Common myeloid progenitor, CD34-positive (primary cell): ENCODE results near the gene ZIC2.

Experiments
- CTCF ChIA-PET: fragments of 350-600 bp; sonication (Branson Sonifier 250); formaldehyde crosslinking; loops from one replicate; lab custom pipeline; 2021; ENCODE audit warnings: antibody characterized with exemption; lab: Charles Lee
- POLR2A ChIA-PET: fragments of 350-600 bp; sonication (Branson Sonifier 250); formaldehyde crosslinking; loops from one replicate; lab custom pipeline; 2021; ENCODE audit warnings: antibody characterized with exemption; lab: Charles Lee
- DNase-seq, 3 donors: peaks; one replicate each; pipeline versions ENCODE4 v3.0.0 to v3.0.0-alpha.2; 2013
- H3K27ac ChIP-seq, 2 experiments: 1 replicate in 1 of 2; 2 replicates in 1 of 2; pipeline ENCODE4 v1.7.0; 2013; ENCODE audit warnings: inconsistent platforms in 2 of 2, low read length in 2 of 2, mild to moderate bottlenecking in 2 of 2, low read depth in 1 of 2, moderate library complexity in 1 of 2; ENCODE audit not compliant: severe bottlenecking in 2 of 2, insufficient read depth in 1 of 2, poor library complexity in 1 of 2
- H3K27me3 ChIP-seq, 5 experiments: replicated peaks in 2 of 5; 1 replicate in 3 of 5; 2 replicates in 2 of 5; pipeline versions ENCODE4 v1.6.1 to v1.7.0; 2013; ENCODE audit warnings: low read length in 4 of 5, mild to moderate bottlenecking in 2 of 5, moderate library complexity in 2 of 5, inconsistent platforms in 1 of 5; ENCODE audit not compliant: insufficient read depth in 5 of 5, control insufficient read depth in 4 of 5
- H3K36me3 ChIP-seq, 4 experiments: 1 replicate in 2 of 4; 2 replicates in 2 of 4; pipeline versions ENCODE4 v1.6.1 to v1.7.0; 2013; ENCODE audit warnings: low read length in 3 of 4, control low read depth in 1 of 4, mild to moderate bottlenecking in 1 of 4; ENCODE audit not compliant: control insufficient read depth in 4 of 4, insufficient read depth in 4 of 4
- H3K4me1 ChIP-seq, 4 experiments: 1 replicate in 3 of 4; 2 replicates in 1 of 4; pipeline versions ENCODE4 v1.6.1 to v1.7.1; 2013; ENCODE audit warnings: low read length in 3 of 4, mild to moderate bottlenecking in 3 of 4, control low read depth in 1 of 4, inconsistent platforms in 1 of 4, moderate library complexity in 1 of 4; ENCODE audit not compliant: control insufficient read depth in 4 of 4, insufficient read depth in 4 of 4; ENCODE audit errors: control extremely low read depth in 1 of 4
- H3K4me3 ChIP-seq, 7 experiments: 1 replicate in 4 of 7; 2 replicates in 3 of 7; pipeline versions ENCODE4 v1.5.1 to v1.7.0; 2013; ENCODE audit warnings: mild to moderate bottlenecking in 7 of 7, low read length in 6 of 7, moderate library complexity in 6 of 7, inconsistent platforms in 2 of 7, low read depth in 2 of 7, control low read depth in 1 of 7; ENCODE audit not compliant: insufficient read depth in 4 of 7, control insufficient read depth in 1 of 7; ENCODE audit errors: extremely low read depth in 1 of 7
- H3K9me3 ChIP-seq, 5 experiments: 1 replicate in 4 of 5; 2 replicates in 1 of 5; pipeline versions ENCODE4 v1.6.1 to v1.7.1; 2013; ENCODE audit warnings: low read length in 4 of 5, mild to moderate bottlenecking in 2 of 5, inconsistent platforms in 1 of 5, low read depth in 1 of 5, moderate library complexity in 1 of 5; ENCODE audit not compliant: control insufficient read depth in 4 of 5, insufficient read depth in 2 of 5; ENCODE audit errors: control extremely low read depth in 1 of 5
- WGBS: methylation state at CpG from one replicate; pipeline ENCODE4 v1.1.5; 2013; ENCODE audit not compliant: insufficient coverage; 5-methylcytosine and 5-hydroxymethylcytosine counted together

The ZIC2 gene

DNA sequence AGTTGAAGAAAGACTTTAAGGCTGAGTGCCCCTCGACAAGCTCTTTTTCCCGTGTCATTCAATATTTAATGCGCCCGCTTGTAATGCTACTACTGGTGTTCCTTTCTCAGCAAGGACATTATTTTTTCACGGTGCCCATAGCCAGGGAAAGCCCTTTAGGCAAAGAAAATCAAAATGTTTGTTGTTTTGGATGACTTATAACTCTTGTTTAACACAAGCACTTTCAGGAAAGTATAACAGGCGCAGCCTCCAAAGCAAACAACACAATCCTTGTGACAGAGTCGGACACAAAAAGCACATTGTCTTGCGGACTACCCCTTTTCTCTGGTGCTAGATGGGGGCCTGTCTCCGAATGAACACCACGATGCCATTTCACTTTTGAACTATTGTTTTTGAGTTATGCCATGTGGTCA lies 22.5 kb upstream of the ZIC2 start:
- Histone ChIP-seq H3K36me3 (no peaks in the 10 kb centered on the region), H3K4me3 (no peak overlapping the region), H3K4me1 (peaks cover 0 to 26% (median 18%) of the 10 kb centered on the region in 4 experiments), H3K9me3 (peaks cover 0 to 4% (median 0%) of the 10 kb centered on the region in 5 experiments), H3K27ac (no peak overlapping the region), H3K27me3 (peaks cover 42 to 97% (median 72%) of the 10 kb centered on the region in 5 experiments)
- POLR2A ChIA-PET, result no interaction called here
- DNase-seq, result peak in 1 of 3 donors; percentile 29
- CTCF ChIA-PET, result interaction anchor here (1.3 kb wide), 1 partner anchor 24 kb away, joined by 3 read pairs; no protein-coding TSS in a partner anchor
- WGBS, result 17% methylated on average over 7 of the region's 10 CpGs

DNA sequence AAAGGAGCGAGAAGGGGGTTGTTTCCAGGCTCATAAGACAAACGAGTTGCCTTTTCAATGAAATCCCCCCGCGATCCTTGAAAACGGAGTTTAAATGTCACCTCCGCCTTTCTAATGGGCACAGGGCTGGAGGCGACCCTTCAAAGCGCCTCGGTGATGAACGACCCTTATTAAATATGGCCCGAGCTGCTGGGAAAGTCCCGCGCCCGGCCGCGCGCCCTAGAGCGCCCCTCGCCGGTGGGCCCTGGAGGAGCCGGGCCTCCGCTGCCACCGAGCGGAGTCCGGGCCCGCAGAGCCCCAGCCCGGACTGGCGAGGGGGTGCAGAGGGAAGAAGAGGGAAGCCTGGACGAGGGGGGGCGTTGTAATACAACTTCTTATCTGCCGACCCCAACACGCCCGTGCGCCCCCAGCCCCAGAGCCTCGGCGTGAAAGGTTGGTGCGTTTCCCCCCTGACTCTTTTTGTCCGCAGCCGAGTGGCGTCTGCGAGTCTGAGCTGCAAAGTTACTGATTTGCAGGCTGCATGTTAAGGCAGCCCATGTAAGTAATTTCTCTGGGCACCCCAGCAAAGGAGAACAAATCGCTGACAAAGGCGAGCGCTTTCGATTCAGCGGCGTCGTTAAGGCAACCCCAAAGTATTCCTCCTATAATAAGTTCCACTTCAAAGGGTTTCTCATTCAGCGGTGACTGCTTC lies 21.9 kb upstream of the ZIC2 start:
- H3K4me3 ChIP-seq, result peak overlapping the region in 2 of 7 experiments; percentile 42 to 54
- CTCF ChIA-PET, result interaction anchor here (1.0 to 1.3 kb wide), 3 partner anchors 17 to 32 kb away, joined by 3 read pairs; no protein-coding TSS in a partner anchor
- H3K4me1 ChIP-seq, result peaks cover 0 to 26% (median 18%) of the 10 kb centered on the region in 4 experiments
- H3K27me3 ChIP-seq, result peaks cover 44 to 97% (median 70%) of the 10 kb centered on the region in 5 experiments
- WGBS, result 6% methylated on average over 33 of the region's 49 CpGs
- POLR2A ChIA-PET, result no interaction called here
- peaks cover 0 to 4% (median 0%) of the 10 kb centered on the region in 5 experiments for H3K9me3 ChIP-seq
- peak in 2 of 3 donors; percentile 67 for DNase-seq
- H3K36me3 ChIP-seq, result no peaks in the 10 kb centered on the region
- no peak overlapping the region for H3K27ac ChIP-seq

DNA sequence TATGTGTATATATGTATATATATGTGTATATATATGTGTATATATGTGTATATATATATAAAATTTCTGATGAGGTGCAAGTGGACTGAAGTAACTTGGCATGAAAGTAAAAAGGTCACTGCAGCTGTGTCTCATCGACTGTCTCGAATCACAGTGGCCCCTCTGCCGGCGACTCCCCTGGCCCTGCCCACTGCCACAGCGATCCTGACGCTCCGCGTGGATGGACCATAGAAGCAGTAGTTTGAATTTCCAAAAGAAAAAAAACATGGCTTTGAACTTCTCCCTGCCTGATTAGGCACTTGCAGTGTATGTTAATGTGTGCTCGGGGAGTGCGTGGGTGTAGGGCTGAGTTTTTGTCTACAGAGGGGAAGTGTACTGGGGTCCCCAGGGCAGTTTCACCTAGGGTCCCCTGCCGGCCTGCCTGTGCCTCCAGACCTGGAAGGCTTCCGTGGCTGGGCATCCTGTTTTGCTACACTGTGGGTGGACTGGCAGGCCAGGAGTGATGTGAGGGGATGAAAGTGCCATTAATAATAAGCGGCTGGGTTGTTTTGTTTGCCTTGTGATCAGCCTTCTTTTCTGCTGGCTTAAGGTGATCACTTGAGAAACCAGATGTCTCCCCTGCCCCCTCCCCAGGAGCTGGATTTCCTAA lies 20.8 kb upstream of the ZIC2 start:
- Histone ChIP-seq H3K4me1 (peaks cover 0 to 23% (median 18%) of the 10 kb centered on the region in 4 experiments), H3K36me3 (no peaks in the 10 kb centered on the region), H3K27ac (no peak overlapping the region), H3K4me3 (no peak overlapping the region), H3K27me3 (peaks cover 48 to 95% (median 62%) of the 10 kb centered on the region in 5 experiments), H3K9me3 (peaks cover 0 to 4% (median 0%) of the 10 kb centered on the region in 5 experiments)
- CTCF ChIA-PET, result interaction anchor here (0.7 to 1.3 kb wide), 4 partner anchors 16 to 62 kb away, joined by 3 read pairs; no protein-coding TSS in a partner anchor
- POLR2A ChIA-PET, result no interaction called here
- no peak for DNase-seq
- WGBS, result 10% methylated on average over 5 of the region's 13 CpGs

DNA sequence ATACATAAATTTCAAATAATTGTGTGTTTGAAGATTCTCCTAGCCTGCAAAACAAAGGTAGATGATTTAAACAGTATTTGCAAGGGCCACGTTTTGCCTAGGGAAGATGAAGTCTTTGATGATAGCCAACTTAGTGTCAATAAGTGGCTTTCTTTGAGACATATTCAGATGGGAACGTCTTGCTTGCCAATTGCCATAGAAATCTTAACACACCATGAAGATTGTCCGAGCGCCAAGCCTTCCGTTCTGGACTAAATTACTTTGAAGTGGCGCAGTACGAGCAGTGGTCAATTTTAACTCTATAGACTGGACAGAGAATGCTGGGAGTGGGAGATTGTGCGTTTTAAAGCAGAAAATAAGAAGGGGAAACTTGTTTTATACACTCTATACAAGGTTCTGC lies 19.9 kb upstream of the ZIC2 start:
- no peak overlapping the region for H3K27ac ChIP-seq
- no peak for DNase-seq
- ChIA-PET POLR2A (no interaction called here), CTCF (interaction anchor here (0.9 kb wide), 1 partner anchor 63 kb away, joined by 3 read pairs; no protein-coding TSS in a partner anchor)
- H3K9me3 ChIP-seq, result peaks cover 0 to 4% (median 0%) of the 10 kb centered on the region in 5 experiments
- peaks cover 48 to 95% (median 63%) of the 10 kb centered on the region in 5 experiments for H3K27me3 ChIP-seq
- H3K4me1 ChIP-seq, result peaks cover 0 to 15% (median 10%) of the 10 kb centered on the region in 4 experiments
- 13% methylated on average over 2 of the region's 8 CpGs for WGBS
- no peak overlapping the region for H3K4me3 ChIP-seq
- H3K36me3 ChIP-seq, result no peaks in the 10 kb centered on the region

DNA sequence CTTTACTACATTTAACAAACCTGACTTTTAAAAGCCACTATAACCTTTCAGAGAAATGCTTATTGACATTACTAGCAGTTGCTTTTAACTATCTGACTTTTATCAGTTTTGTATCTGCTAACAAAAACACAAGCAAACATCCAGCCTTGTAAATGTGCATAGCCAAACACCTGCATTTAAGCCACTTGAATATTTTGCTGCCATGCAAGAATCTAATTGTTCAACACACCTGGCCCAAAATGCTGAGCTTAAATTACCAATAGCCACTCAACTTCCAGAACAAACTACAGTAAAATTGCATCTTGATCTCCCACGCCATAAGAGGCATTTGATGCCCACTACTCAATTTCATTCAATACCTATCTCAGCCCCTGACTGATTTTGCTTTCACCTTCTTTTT lies 19.3 kb upstream of the ZIC2 start:
- Histone ChIP-seq H3K27me3 (peaks cover 48 to 95% (median 64%) of the 10 kb centered on the region in 5 experiments), H3K4me3 (no peak overlapping the region), H3K9me3 (peaks cover 0 to 4% (median 0%) of the 10 kb centered on the region in 5 experiments), H3K27ac (no peak overlapping the region), H3K4me1 (peaks cover 0 to 9% (median 6%) of the 10 kb centered on the region in 4 experiments), H3K36me3 (no peaks in the 10 kb centered on the region)
- WGBS, result 79% methylated on average over 1 of the region's 1 CpG
- POLR2A ChIA-PET, result no interaction called here
- CTCF ChIA-PET, result no interaction called here
- no peak for DNase-seq

DNA sequence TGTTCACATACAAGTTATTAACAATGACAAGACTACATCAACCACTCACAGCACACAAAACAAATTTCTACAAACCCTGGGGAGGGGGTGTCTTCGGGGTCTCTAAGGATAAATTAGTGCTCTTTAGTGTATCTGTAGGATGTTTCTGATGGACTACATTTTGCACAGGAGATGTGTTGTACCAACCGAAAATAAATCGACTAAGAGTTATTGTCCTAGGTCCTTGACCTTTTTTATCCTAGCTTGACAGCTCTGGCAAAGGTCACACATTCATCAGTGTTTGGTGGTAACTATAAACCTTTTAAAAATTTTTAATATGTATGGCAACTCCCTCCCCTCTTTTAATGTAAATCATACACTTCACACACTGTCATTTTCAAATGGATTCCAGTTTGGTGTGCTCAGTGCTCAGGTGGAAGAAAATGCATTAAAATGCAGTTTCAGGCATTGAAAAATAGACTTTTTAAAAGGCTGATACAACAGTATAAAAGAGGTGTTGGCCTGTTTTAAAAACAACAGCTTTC lies 17.7 kb upstream of the ZIC2 start:
- Histone ChIP-seq H3K4me3 (no peak overlapping the region), H3K36me3 (no peaks in the 10 kb centered on the region), H3K9me3 (peaks cover 0 to 4% (median 0%) of the 10 kb centered on the region in 5 experiments), H3K4me1 (peaks cover 0 to 17% (median 9%) of the 10 kb centered on the region in 4 experiments), H3K27me3 (peaks cover 37 to 95% (median 66%) of the 10 kb centered on the region in 5 experiments), H3K27ac (no peak overlapping the region)
- no peak for DNase-seq
- POLR2A ChIA-PET, result no interaction called here
- WGBS, result no CpG with 5 or more reads among the region's 3 CpGs
- CTCF ChIA-PET, result interaction anchor here (1.2 kb wide), 1 partner anchor 308 kb away, joined by 3 read pairs; no protein-coding TSS in a partner anchor
